AG09319 (cell line): Measurements from ENCODE around the gene FKBP15.

Source experiments
- DNase-seq: peaks from one replicate; pipeline ENCODE4 v3.0.0-alpha.2; 2010; ENCODE audit warnings: low read depth; ENCODE audit errors: extremely low read depth
- TF ChIP-seq, protein P1 (sequence below): IDR thresholded peaks from 2 replicates; pipeline ENCODE4 v1.5.1; 2011; ENCODE audit warnings: low read depth, mild to moderate bottlenecking, inconsistent platforms, low read length, moderate library complexity

FKBP15 gene

DNA sequence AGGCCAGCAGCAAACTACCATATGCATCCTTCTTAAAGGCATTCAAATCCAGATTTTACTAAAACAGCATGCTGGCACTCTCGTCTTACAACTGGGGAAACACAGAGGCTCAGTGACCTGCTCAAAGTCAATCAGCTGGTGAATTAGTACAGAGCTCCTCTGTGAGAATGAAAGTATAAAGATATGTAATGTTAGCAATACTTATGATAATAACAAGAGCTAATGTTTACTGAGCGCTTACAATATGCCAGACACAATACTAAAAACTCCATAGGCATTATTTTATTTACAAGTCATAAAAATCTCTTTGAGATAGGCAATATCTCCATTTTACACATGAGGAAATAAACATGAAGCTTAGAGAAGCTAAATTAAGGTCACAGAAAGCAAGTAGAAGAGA is 28.6 kb downstream of the FKBP15 start:
- no peak for DNase-seq
- TF ChIP-seq, protein P1, sequence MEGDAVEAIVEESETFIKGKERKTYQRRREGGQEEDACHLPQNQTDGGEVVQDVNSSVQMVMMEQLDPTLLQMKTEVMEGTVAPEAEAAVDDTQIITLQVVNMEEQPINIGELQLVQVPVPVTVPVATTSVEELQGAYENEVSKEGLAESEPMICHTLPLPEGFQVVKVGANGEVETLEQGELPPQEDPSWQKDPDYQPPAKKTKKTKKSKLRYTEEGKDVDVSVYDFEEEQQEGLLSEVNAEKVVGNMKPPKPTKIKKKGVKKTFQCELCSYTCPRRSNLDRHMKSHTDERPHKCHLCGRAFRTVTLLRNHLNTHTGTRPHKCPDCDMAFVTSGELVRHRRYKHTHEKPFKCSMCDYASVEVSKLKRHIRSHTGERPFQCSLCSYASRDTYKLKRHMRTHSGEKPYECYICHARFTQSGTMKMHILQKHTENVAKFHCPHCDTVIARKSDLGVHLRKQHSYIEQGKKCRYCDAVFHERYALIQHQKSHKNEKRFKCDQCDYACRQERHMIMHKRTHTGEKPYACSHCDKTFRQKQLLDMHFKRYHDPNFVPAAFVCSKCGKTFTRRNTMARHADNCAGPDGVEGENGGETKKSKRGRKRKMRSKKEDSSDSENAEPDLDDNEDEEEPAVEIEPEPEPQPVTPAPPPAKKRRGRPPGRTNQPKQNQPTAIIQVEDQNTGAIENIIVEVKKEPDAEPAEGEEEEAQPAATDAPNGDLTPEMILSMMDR: no peak

GRCh38 chr9:113187929-113188595 is 33.0 kb downstream of the FKBP15 start:
- TF ChIP-seq, protein P1: no peak
- DNase-seq: peak; percentile 50

DNA sequence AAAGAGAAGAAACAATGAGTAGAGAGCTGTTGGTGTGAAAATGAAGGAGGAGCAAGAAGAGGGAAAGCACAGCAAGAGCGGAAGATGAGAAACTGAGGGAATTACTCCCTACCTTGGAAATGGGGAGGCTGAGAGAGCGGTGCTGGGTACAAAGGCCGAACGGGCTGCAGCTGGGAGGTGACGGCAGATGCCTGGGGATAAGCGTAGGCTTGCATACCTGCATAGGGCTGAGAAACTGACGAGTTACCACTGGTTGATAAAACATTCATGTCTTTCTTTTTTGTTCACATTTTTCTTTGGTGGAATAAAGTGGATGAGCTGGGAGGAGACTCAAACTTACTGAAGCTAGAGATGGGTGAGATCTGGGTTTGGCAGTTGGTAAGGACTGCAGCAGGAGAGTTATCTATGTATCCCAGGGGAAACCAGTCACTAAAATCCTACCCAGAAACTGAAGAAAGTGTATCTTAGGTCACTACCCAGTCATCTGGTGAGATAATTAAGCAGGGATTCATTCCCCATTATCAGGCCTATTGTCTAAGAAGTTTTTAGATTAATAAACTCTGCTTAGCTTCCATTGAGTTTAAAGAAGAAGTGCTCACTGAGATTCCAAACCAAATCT is 34.8 kb downstream of the FKBP15 start:
- no peak for DNase-seq
- TF ChIP-seq, protein P1: no peak

DNA sequence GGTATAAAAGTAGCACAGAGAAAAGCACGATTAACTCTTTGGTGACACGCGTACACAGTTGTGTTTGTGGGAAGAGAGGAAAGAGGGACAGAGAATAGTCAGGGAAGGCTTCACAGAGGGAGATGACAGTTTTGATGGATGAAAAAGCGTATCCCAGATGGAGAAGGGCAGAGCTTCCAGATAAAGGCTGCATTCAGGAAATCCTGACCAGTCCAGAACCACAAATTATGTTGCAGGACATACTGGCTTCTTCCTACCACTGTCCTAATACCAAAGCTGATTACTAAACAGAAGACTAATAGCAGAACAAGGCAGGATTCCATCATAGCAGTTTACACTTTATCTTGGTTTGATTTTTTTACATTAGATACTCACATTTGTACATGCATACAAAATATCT is 35.8 kb downstream of the FKBP15 start:
- DNase-seq: no peak
- TF ChIP-seq, protein P1: no peak

GRCh38 chr9:113184539-113184938 is 36.5 kb downstream of the FKBP15 start:
- TF ChIP-seq, protein P1: no peak

DNA sequence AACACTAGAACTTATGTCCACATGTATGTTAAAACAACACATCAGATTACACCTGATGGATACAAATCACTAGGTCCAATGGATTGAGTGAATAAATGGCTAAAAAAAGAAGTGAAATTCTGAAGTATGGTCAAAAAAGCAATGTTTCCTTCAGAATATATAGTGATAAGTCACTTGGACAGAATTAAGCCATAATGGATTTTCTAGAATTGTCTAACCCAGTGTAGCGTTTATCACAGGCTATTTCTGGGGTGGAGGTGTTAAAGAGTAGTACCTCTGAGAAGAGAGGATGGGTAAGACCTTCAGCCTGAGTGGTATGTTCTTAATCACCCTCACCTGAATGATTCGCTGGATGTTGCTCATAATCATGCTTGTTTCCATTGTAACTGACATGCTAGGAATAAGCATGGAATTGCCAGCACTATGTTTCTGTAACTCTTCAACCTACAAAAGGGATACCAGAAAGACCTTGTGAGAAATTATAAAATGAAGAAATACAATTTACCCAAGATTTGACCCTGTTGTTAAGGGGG is 37.1 kb downstream of the FKBP15 start:
- no peak for DNase-seq
- TF ChIP-seq, protein P1: no peak

More at GRCh38 chr9:113184539-113184938, 36.5 kb downstream of the FKBP15 start:
- no peak for DNase-seq

GRCh38 chr9:113181165-113181564 is 39.9 kb downstream of the FKBP15 start:
- DNase-seq: no peak
- TF ChIP-seq, protein P1: no peak
